ENCODE results near the gene TBC1D12.

The TBC1D12 gene

GRCh38 chr10:94361171-94361794, 41.1 kb upstream of the TBC1D12 start:
- no peak for DNase-seq (ENCODE audit: extremely low read depth, insufficient read length)
- Histone ChIP-seq H3K4me3 (replicated peaks; ENCODE audit: low read depth, low read length) (peak overlapping the region; percentile 73), H3K27me3 (replicated peaks; ENCODE audit: control insufficient read depth, insufficient read depth, low read length) (no peaks in the 10 kb centered on the region), H3K36me3 (ENCODE audit: control insufficient read depth, insufficient read depth, low read length) (no peaks in the 10 kb centered on the region; the same call in 1 of the 2 replicates)
- no peak for TF ChIP-seq CTCF (IDR thresholded peaks at IDR 0.05; ENCODE audit: insufficient read depth, low read length, poor library complexity, severe bottlenecking)

- peak within 1 kb of the TSS; percentile 73 for H3K4me3 ChIP-seq (replicated peaks; ENCODE audit: low read depth, low read length)
- H3K27me3 ChIP-seq (replicated peaks; ENCODE audit: control insufficient read depth, insufficient read depth, low read length), result no peaks in the 10 kb centered on the region
- peak; percentile 70 for TF ChIP-seq CTCF (IDR thresholded peaks at IDR 0.05; ENCODE audit: insufficient read depth, low read length, poor library complexity, severe bottlenecking)
- H3K36me3 ChIP-seq (ENCODE audit: control insufficient read depth, insufficient read depth, low read length), result no peaks in the 10 kb centered on the region
- DNase-seq (ENCODE audit: extremely low read depth, insufficient read length), result peak; percentile 93
Measured at GRCh38 chr10:94362360-94363250, 39.7 kb upstream of the TBC1D12 start, which contains the start of gene NOC3L. NOC3L (minus strand) TSS chr10:94362939; CDS start chr10:94362838, 101 bp downstream.

GRCh38 chr10:94363251-94363565, 39.1 kb upstream of the TBC1D12 start:
- no peaks in the 10 kb centered on the region for H3K27me3 ChIP-seq (replicated peaks; ENCODE audit: control insufficient read depth, insufficient read depth, low read length)
- no peaks in the 10 kb centered on the region for H3K36me3 ChIP-seq (ENCODE audit: control insufficient read depth, insufficient read depth, low read length)
- no peak for DNase-seq (ENCODE audit: extremely low read depth, insufficient read length)
- no peak for TF ChIP-seq CTCF (IDR thresholded peaks at IDR 0.05; ENCODE audit: insufficient read depth, low read length, poor library complexity, severe bottlenecking)
- H3K4me3 ChIP-seq (replicated peaks; ENCODE audit: low read depth, low read length), result peak overlapping the region; percentile 73

GRCh38 chr10:94364482-94364881, 37.9 kb upstream of the TBC1D12 start:
- DNase-seq (ENCODE audit: extremely low read depth, insufficient read length), result no peak
- Histone ChIP-seq H3K27me3 (replicated peaks; ENCODE audit: control insufficient read depth, insufficient read depth, low read length) (no peaks in the 10 kb centered on the region), H3K4me3 (replicated peaks; ENCODE audit: low read depth, low read length) (no peak overlapping the region), H3K36me3 (ENCODE audit: control insufficient read depth, insufficient read depth, low read length) (no peaks in the 10 kb centered on the region)
- TF ChIP-seq CTCF (IDR thresholded peaks at IDR 0.05; ENCODE audit: insufficient read depth, low read length, poor library complexity, severe bottlenecking), result no peak

- Histone ChIP-seq H3K36me3 (ENCODE audit: control insufficient read depth, insufficient read depth, low read length) (no peaks in the 10 kb centered on the region), H3K27me3 (replicated peaks; ENCODE audit: control insufficient read depth, insufficient read depth, low read length) (no peaks in the 10 kb centered on the region), H3K4me3 (replicated peaks; ENCODE audit: low read depth, low read length) (no peak overlapping the region)
- no peak for DNase-seq (ENCODE audit: extremely low read depth, insufficient read length)
- TF ChIP-seq CTCF (IDR thresholded peaks at IDR 0.05; ENCODE audit: insufficient read depth, low read length, poor library complexity, severe bottlenecking), result no peak
Measured at GRCh38 chr10:94366382-94366781, 36.0 kb upstream of the TBC1D12 start.
